ENCODE results near the gene TH.

DNA sequence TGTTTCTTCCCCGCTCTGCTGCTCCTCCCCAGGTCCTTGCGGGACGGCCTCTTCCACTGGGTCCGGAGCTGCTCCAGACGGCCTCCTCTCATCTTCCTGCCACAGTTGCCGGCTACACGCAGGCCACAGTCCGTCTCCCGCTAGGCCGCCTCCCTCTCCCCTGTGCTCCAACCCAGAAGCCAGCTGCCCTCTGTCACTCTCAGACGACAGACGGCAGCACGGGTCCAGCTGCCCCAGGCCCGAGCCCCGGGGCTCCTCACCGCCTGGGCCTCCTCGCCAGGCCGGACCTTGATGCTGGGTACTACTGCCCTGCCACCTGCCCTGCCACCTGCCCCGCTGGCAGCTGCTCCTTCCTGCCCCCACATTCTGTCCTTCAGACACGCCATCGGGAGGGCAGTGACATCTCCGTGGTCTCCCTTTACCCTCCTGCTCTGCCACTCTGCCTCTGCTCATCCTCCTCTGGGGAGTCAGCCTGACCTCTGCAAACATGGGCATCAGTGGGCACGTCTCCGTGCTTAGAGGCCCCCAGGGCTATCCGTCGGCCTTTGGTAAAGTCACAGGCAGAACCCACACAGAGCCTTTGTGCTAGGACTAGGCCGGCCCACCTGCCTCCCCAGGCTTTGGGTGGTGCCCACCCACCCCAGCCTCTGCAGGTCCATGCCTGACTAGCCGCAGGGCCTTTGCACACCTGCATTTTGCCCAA, 43.1 kb upstream of the TH start:
- TF ChIP-seq JUNB (IDR thresholded peaks at IDR 0.05) (no peak), EP300 (IDR thresholded peaks at IDR 0.05) (no peak), POLR2A (IDR thresholded peaks at IDR 0.05; ENCODE audit: low read length) (no peak), MYC (IDR thresholded peaks at IDR 0.05; ENCODE audit: borderline replicate concordance, low read length) (no peak)
- TF ChIP-seq, protein P1, sequence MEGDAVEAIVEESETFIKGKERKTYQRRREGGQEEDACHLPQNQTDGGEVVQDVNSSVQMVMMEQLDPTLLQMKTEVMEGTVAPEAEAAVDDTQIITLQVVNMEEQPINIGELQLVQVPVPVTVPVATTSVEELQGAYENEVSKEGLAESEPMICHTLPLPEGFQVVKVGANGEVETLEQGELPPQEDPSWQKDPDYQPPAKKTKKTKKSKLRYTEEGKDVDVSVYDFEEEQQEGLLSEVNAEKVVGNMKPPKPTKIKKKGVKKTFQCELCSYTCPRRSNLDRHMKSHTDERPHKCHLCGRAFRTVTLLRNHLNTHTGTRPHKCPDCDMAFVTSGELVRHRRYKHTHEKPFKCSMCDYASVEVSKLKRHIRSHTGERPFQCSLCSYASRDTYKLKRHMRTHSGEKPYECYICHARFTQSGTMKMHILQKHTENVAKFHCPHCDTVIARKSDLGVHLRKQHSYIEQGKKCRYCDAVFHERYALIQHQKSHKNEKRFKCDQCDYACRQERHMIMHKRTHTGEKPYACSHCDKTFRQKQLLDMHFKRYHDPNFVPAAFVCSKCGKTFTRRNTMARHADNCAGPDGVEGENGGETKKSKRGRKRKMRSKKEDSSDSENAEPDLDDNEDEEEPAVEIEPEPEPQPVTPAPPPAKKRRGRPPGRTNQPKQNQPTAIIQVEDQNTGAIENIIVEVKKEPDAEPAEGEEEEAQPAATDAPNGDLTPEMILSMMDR (IDR thresholded peaks at IDR 0.05) = no peak

Measured in A549 (cell line).